ENCODE measurements around the gene QSER1. TPM values are rescaled to one million over a fixed set of nuclear protein-coding genes. Genes with fewer than 3 reads are reported as not detected.

Gene QSER1
- total and polyA plus RNA-seq, 12 donors = 2.5 to 23.8 (median 19.2) TPM

DNA sequence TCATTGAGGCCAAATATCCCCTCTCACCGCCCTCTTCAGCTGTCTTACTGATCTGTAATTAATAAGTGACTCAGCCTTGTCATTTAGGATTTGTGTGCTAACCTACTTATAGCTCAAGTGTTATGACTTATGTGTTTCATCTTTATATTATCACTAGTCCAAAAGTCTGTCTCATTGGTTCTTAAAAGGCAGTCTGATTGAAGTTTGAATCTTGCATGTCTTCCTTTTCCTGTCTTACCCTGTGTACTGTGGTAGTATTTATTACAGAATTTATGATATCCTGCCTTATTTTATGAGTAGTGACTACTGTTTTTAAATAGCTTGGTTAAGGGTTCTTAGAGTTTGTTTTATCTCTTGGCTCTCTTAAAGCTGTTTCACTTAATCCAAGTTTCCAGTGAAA lies 129.3 kb downstream of the QSER1 start:
- Histone ChIP-seq H3K36me3 (no peaks in the 10 kb centered on the region), H3K4me1 (peaks cover 0 to 1% (median 0%) of the 10 kb centered on the region in 9 donors), H3K9me3 (no peaks in the 10 kb centered on the region), H3K27ac (no peak overlapping the region), H3K27me3 (peaks cover 0 to 37% (median 19%) of the 10 kb centered on the region in 7 donors), H3K4me3 (no peak overlapping the region)
- TF ChIP-seq, protein P1, sequence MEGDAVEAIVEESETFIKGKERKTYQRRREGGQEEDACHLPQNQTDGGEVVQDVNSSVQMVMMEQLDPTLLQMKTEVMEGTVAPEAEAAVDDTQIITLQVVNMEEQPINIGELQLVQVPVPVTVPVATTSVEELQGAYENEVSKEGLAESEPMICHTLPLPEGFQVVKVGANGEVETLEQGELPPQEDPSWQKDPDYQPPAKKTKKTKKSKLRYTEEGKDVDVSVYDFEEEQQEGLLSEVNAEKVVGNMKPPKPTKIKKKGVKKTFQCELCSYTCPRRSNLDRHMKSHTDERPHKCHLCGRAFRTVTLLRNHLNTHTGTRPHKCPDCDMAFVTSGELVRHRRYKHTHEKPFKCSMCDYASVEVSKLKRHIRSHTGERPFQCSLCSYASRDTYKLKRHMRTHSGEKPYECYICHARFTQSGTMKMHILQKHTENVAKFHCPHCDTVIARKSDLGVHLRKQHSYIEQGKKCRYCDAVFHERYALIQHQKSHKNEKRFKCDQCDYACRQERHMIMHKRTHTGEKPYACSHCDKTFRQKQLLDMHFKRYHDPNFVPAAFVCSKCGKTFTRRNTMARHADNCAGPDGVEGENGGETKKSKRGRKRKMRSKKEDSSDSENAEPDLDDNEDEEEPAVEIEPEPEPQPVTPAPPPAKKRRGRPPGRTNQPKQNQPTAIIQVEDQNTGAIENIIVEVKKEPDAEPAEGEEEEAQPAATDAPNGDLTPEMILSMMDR (IDR thresholded peaks at IDR 0.05) = no peak
- intact Hi-C loops (cut with DNase I) = no loop called here
- 96 to 98% methylated on average over 1 of the region's 1 CpG for WGBS, 2 donors
- DNase-seq (no peak), ATAC-seq (no peak)

DNA sequence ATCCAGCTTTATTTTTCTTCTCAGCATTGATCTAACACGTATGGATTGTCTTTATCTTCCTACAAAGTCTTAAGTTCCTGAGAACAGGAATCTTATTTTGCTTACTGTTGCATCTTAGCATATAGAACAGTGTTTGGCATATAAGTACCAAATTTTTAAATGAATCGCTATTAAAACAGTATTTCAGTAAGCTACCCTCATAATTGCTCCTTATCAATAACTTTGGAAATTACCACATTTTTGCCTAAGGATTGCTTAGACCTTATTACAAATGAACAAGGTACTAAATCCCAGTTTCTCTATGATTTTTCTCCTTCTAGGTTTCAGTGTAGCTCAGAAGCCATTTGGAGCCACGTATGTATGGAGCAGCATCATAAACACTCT lies 132.7 kb downstream of the QSER1 start:
- no peak overlapping the region for H3K4me3 ChIP-seq
- DNase-seq (no peak), ATAC-seq (no peak)
- H3K27ac ChIP-seq = no peak overlapping the region
- no peaks in the 10 kb centered on the region for H3K4me1 ChIP-seq
- TF ChIP-seq, protein P1 (IDR thresholded peaks at IDR 0.05) = no peak
- intact Hi-C loops (cut with DNase I) = no loop called here
- no peaks in the 10 kb centered on the region for H3K36me3 ChIP-seq
- H3K9me3 ChIP-seq = no peaks in the 10 kb centered on the region
- H3K27me3 ChIP-seq = peaks cover 0 to 11% (median 0%) of the 10 kb centered on the region in 7 donors
- WGBS, 2 donors = 88 to 89% methylated on average over 3 of the region's 3 CpGs

DNA sequence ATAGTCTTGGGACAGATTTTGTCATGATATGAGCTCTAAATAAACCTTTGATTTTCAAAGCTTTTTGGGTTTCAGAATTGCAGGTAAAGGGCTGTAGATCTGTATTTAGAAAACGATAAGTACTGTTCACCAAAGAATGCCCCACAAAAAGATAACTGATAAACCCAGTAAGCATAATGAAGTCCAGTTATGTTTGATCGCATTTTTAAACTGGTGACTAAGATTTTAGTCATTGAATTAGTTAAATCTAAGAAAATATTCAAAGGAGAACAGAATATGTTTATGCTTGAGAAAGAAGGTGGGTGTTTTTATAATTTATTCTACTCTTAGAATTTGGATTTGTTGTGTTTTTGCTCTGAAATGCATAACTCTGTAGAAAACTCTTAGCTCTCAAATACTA lies 134.6 kb downstream of the QSER1 start:
- Histone ChIP-seq H3K4me3 (no peak overlapping the region), H3K9me3 (no peaks in the 10 kb centered on the region), H3K27me3 (peaks cover 0 to 4% (median 0%) of the 10 kb centered on the region in 7 donors), H3K4me1 (no peaks in the 10 kb centered on the region), H3K27ac (no peak overlapping the region), H3K36me3 (no peaks in the 10 kb centered on the region)
- intact Hi-C loops (cut with DNase I) = no loop called here
- WGBS, 2 donors = 89% methylated on average over 2 of the region's 2 CpGs
- ATAC-seq (no peak), DNase-seq (no peak)
- TF ChIP-seq, protein P1 (IDR thresholded peaks at IDR 0.05) = no peak

DNA sequence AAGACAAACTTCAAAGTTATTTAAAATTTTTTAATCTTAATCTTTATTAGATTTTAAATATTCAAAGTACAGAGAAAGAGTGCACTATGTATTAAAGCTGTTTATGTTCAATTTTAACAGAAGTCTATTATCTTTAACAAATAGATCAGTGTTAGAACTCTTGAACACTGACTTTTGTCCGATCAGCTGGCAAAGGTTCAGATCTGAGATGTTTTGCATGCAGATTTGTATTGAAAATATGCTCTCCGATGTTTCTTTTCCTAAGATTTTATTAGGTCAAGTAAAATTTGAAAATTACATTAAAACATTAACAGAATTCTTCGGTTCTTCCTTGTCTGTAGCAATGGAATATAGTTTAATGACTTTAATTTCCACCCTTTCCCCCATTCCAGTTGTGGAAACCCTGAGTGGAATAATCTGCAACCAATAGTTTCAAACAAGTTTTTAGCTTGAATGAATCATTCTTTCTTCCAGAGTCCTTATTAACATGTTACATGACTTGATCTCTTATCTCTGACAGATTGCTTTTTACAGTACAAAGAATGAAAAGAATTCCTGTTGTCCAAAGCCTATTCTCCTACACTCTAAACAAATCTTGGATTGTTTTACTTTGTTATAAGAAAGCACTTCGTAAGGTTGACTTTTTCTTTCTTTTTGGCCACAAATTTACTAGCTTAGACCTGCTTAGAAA lies 135.4 kb downstream of the QSER1 start:
- no peaks in the 10 kb centered on the region for H3K36me3 ChIP-seq
- ATAC-seq = no peak
- no peaks in the 10 kb centered on the region for H3K9me3 ChIP-seq
- TF ChIP-seq, protein P1 (IDR thresholded peaks at IDR 0.05) = no peak
- intact Hi-C loops (cut with DNase I) = no loop called here
- 79 to 88% methylated on average over 4 of the region's 4 CpGs for WGBS, 2 donors
- H3K4me3 ChIP-seq = no peak overlapping the region
- no peak overlapping the region for H3K27ac ChIP-seq
- no peak for DNase-seq
- peaks cover 0 to 4% (median 0%) of the 10 kb centered on the region in 7 donors for H3K27me3 ChIP-seq
- H3K4me1 ChIP-seq = no peaks in the 10 kb centered on the region
